IMR-90 (cell line): ENCODE measurements around the gene MRTFA. TPM values are rescaled to one million over a fixed set of nuclear protein-coding genes. Genes with fewer than 3 reads are reported as not detected.

Experiments used
- ATAC-seq: fragments of 200-7000 bp; cut with Tn5 transposase; 2 replicates; pipeline ENCODE4 v1.9.1; 2020; ENCODE audit warnings: low read depth, mild to moderate bottlenecking, moderate library complexity
- BruUV-seq: library from RNA; stranded (reverse); fragments of 400-500 nt; replicated peaks from 2 replicates; lab custom pipeline; 2021; lab: Mats Ljungman, UMichigan
- CTCF ChIA-PET: fragments of 300-600 bp; formaldehyde crosslinking; extraction: SDS; loops from one replicate; lab custom pipeline; 2021; ENCODE audit warnings: antibody characterized with exemption; lab: Yijun Ruan, JAX
- POLR2A ChIA-PET: fragments of 300-600 bp; sonication (Branson Sonifier 250); formaldehyde crosslinking; loops from one replicate; lab custom pipeline; 2022; ENCODE audit warnings: antibody characterized with exemption; ENCODE audit not compliant: unreplicated experiment; lab: Charles Lee
- DNase-seq: peaks from one replicate; pipeline ENCODE4 v3.0.0; 2013
- H2AFZ ChIP-seq: replicated peaks from 2 replicates; pipeline ENCODE3; 2013; ENCODE audit warnings: low read length, mild to moderate bottlenecking; ENCODE audit not compliant: poor library complexity
- H2AK5ac ChIP-seq: 2 replicates; pipeline ENCODE4 v1.6.1; 2013; ENCODE audit warnings: low read depth, low read length, inconsistent platforms
- H2AK9ac ChIP-seq: replicated peaks from 2 replicates; pipeline ENCODE3; 2013; ENCODE audit warnings: mild to moderate bottlenecking, low read depth, low read length, moderate library complexity; ENCODE audit not compliant: poor library complexity
- H2BK120ac ChIP-seq: 2 replicates; pipeline ENCODE4 v1.6.1; 2013; ENCODE audit warnings: low read depth, low read length, inconsistent platforms
- H2BK15ac ChIP-seq: 3 replicates; pipeline ENCODE4 v1.6.1; 2013; ENCODE audit warnings: low read depth, low read length, inconsistent platforms
- H2BK20ac ChIP-seq: 2 replicates; pipeline ENCODE4 v1.6.1; 2013; ENCODE audit warnings: low read depth, mild to moderate bottlenecking, inconsistent platforms, low read length, moderate library complexity
- H2BK5ac ChIP-seq: 2 replicates; pipeline ENCODE4 v1.6.1; 2013; ENCODE audit warnings: mild to moderate bottlenecking, low read depth, low read length, inconsistent platforms; ENCODE audit not compliant: poor library complexity, severe bottlenecking
- H3K14ac ChIP-seq: replicated peaks from 2 replicates; pipeline ENCODE4 v1.6.1; 2013; ENCODE audit warnings: low read depth, low read length, inconsistent platforms
- H3K18ac ChIP-seq: 2 replicates; pipeline ENCODE4 v1.6.1; 2013; ENCODE audit warnings: low read depth, low read length, control low read depth
- H3K23ac ChIP-seq: 2 replicates; pipeline ENCODE4 v1.6.1; 2013; ENCODE audit warnings: low read depth, low read length, inconsistent platforms
- H3K27ac ChIP-seq: 2 replicates; pipeline ENCODE4 v1.5.1; 2013; ENCODE audit warnings: mild to moderate bottlenecking, control low read depth, low read length; ENCODE audit not compliant: insufficient read depth
- H3K27me3 ChIP-seq: 2 replicates; pipeline ENCODE4 v1.6.1; 2013; ENCODE audit warnings: low read length; ENCODE audit not compliant: control insufficient read depth, insufficient read depth
- H3K36me3 ChIP-seq: 2 replicates; pipeline ENCODE4 v1.6.1; 2013; ENCODE audit warnings: low read length, mixed read lengths; ENCODE audit not compliant: control insufficient read depth, insufficient read depth
- H3K4ac ChIP-seq: 2 replicates; pipeline ENCODE4 v1.6.1; 2013; ENCODE audit warnings: low read depth, low read length, inconsistent platforms
- H3K4me1 ChIP-seq: 2 replicates; pipeline ENCODE4 v1.6.1; 2013; ENCODE audit warnings: low read length, mixed read lengths; ENCODE audit not compliant: control insufficient read depth, insufficient read depth
- H3K4me2 ChIP-seq: 2 replicates; pipeline ENCODE4 v1.6.1; 2013; ENCODE audit warnings: low read depth, mild to moderate bottlenecking, control low read depth, low read length, moderate library complexity
- H3K4me3 ChIP-seq: 2 replicates; pipeline ENCODE4 v1.5.1; 2013; ENCODE audit warnings: low read depth, mild to moderate bottlenecking, control low read depth, low read length, moderate library complexity; ENCODE audit not compliant: insufficient read depth
- H3K56ac ChIP-seq: 2 replicates; pipeline ENCODE4 v1.6.1; 2013; ENCODE audit warnings: low read length, inconsistent platforms; ENCODE audit not compliant: insufficient read depth; ENCODE audit errors: extremely low read depth
- H3K79me1 ChIP-seq, 2 experiments: 2 replicates each; pipeline ENCODE4 v1.6.1; 2013; ENCODE audit warnings: low read length in 2 of 2, inconsistent platforms in 1 of 2, low read depth in 1 of 2
- H3K9ac ChIP-seq: 2 replicates; pipeline ENCODE4 v1.6.1; 2013; ENCODE audit warnings: low read depth, low read length, control low read depth
- H3K9me1 ChIP-seq: 2 replicates; pipeline ENCODE4 v1.6.1; 2013; ENCODE audit warnings: low read length, inconsistent platforms; ENCODE audit not compliant: insufficient read depth
- H3K9me3 ChIP-seq: 2 replicates; pipeline ENCODE4 v1.6.1; 2013; ENCODE audit warnings: low read length; ENCODE audit not compliant: control insufficient read depth, insufficient read depth
- H4K20me1 ChIP-seq: 2 replicates; pipeline ENCODE4 v1.6.1; 2013; ENCODE audit warnings: low read length, inconsistent platforms; ENCODE audit not compliant: insufficient read depth
- H4K5ac ChIP-seq: 2 replicates; pipeline ENCODE4 v1.6.1; 2013; ENCODE audit warnings: mild to moderate bottlenecking, low read depth, low read length, control low read depth
- H4K8ac ChIP-seq, 2 experiments: 2 replicates each; pipeline ENCODE4 v1.6.1; 2013; ENCODE audit warnings: low read depth in 2 of 2, low read length in 2 of 2, control low read depth in 1 of 2, inconsistent platforms in 1 of 2
- H4K91ac ChIP-seq: 2 replicates; pipeline ENCODE4 v1.6.1; 2013; ENCODE audit warnings: low read depth, low read length, inconsistent platforms; ENCODE audit not compliant: insufficient read depth
- CEBPB ChIP-seq: IDR thresholded peaks from 2 replicates; pipeline ENCODE4 v1.6.1; 2012; ENCODE audit warnings: low read depth, low read length, improper control_type of control experiment
- CHD1 ChIP-seq: IDR thresholded peaks from 2 replicates; pipeline ENCODE4 v1.6.1; 2012; ENCODE audit warnings: low read depth, low read length, improper control_type of control experiment
- CTCF ChIP-seq: conservative IDR thresholded peaks from 2 replicates; pipeline ENCODE4 v1.5.1; 2012; ENCODE audit warnings: mild to moderate bottlenecking, low read depth, low read length, improper control_type of control experiment
- FOS ChIP-seq: fragments of 150-350 bp; IDR thresholded peaks from 2 replicates; pipeline ENCODE4 v1.6.1; 2016; ENCODE audit warnings: low read depth, low read length
- MAZ ChIP-seq: IDR thresholded peaks from 2 replicates; pipeline ENCODE4 v1.6.1; 2012; ENCODE audit warnings: low read depth, mild to moderate bottlenecking, low read length, improper control_type of control experiment, moderate library complexity, borderline replicate concordance
- POLR2A ChIP-seq: IDR thresholded peaks from 2 replicates; pipeline ENCODE4 v1.6.1; 2012; ENCODE audit warnings: mild to moderate bottlenecking, low read depth, low read length
- USF2 ChIP-seq: fragments of 150-350 bp; IDR thresholded peaks from 2 replicates; pipeline ENCODE4 v1.6.1; 2017; ENCODE audit warnings: mild to moderate bottlenecking, antibody characterized with exemption, low read length, low read depth
- WGBS, 2 experiments: methylation state at CpG; one replicate each; pipeline versions ENCODE4 v1.1.5 to v1.1.7; 2013; ENCODE audit warnings: missing lambda C conversion rate in 2 of 2; ENCODE audit not compliant: insufficient read length in 1 of 2; ENCODE audit errors: extremely low coverage in 2 of 2; 5-methylcytosine and 5-hydroxymethylcytosine counted together
- dilution Hi-C: fragments of 300-500 bp; cut with HindIII; formaldehyde crosslinking; loops from one replicate; pipeline ENCODE4 v1.14.3; 2018; ENCODE audit warnings: low sequenced_read_pairs; ENCODE audit not compliant: unreplicated experiment
- in situ Hi-C: fragments of 300-500 bp; cut with MboI; formaldehyde crosslinking; loops from 3 replicates; pipeline ENCODE4 v1.14.3; 2019; ENCODE audit warnings: low sequenced_read_pairs, inconsistent platforms, mixed read lengths
- intact Hi-C: fragments of 100-400 bp; cut with micrococcal nuclease; formaldehyde crosslinking; loops from 2 replicates; pipeline ENCODE4 v1.10.0; 2022
- polyA plus RNA-seq, 3 experiments: library from polyadenylated mRNA; depleted of rRNA; stranded (reverse); fragments of >200 nt; gene quantifications; 2 replicates each; pipeline ENCODE4 v1.2.3, GENCODE V29; 2012; ENCODE audit warnings: low replicate concordance in 1 of 3
- total RNA-seq: library from RNA; depleted of rRNA; stranded (reverse); fragments of >200 nt; gene quantifications from 2 replicates; pipeline ENCODE4 v1.2.3, GENCODE V29; 2012

MRTFA gene
- total and polyA plus RNA-seq, 2 of the 4 experiments (the other 2 are of a cell fraction): 12.5 to 17.2 TPM

GRCh38 chr22:40391417-40391816, 245.1 kb downstream of the MRTFA start:
- H3K27me3 ChIP-seq: no peaks in the 10 kb centered on the region

More at GRCh38 chr22:40391417-40391816, 245.1 kb downstream of the MRTFA start:
- no peak overlapping the region for H3K18ac ChIP-seq
- BruUV-seq: no TSS peak
- H3K9me3 ChIP-seq: no peaks in the 10 kb centered on the region
- no peak overlapping the region for H3K27ac ChIP-seq
- TF ChIP-seq CTCF (no peak), MAZ (no peak), POLR2A (no peak), CHD1 (no peak), USF2 (no peak), FOS (no peak), CEBPB (no peak)
- no peak overlapping the region for H4K8ac ChIP-seq
- no peak overlapping the region for H3K4me3 ChIP-seq
- WGBS, 2 experiments: no CpG with 5 or more reads among the region's 2 CpGs
- H4K91ac ChIP-seq: no peak overlapping the region
- H3K14ac ChIP-seq: no peak overlapping the region
- no peak overlapping the region for H2BK5ac ChIP-seq
- H3K9ac ChIP-seq: no peak overlapping the region
- H3K4ac ChIP-seq: no peak overlapping the region
- dilution Hi-C loops (no loop called here), in situ Hi-C loops (no loop called here), intact Hi-C loops (no loop called here)
- H2BK20ac ChIP-seq: no peak overlapping the region
- POLR2A ChIA-PET: interaction anchor here (0.5 kb wide), 1 partner anchor 248 kb away, joined by 9 read pairs; no protein-coding TSS in a partner anchor
- DNase-seq (peak; percentile 18), ATAC-seq (peak; percentile 68; the same call in 1 of the 2 replicates)
- no peak overlapping the region for H2AK9ac ChIP-seq
- peaks cover 19% of the 10 kb centered on the region; the same call in 1 of the 2 replicates for H4K20me1 ChIP-seq
- H3K36me3 ChIP-seq: peaks cover 1% of the 10 kb centered on the region; the same call in 1 of the 2 replicates
- H2BK15ac ChIP-seq: no peak overlapping the region
- CTCF ChIA-PET: no interaction called here
- no peak overlapping the region for H3K56ac ChIP-seq
- no peak overlapping the region for H3K4me2 ChIP-seq
- peaks cover 16% of the 10 kb centered on the region for H3K9me1 ChIP-seq
- no peak overlapping the region for H2AK5ac ChIP-seq
- peaks cover 4% of the 10 kb centered on the region for H3K4me1 ChIP-seq
- no peak overlapping the region for H4K5ac ChIP-seq
- no peak overlapping the region for H2BK120ac ChIP-seq
- peaks cover 45 to 70% of the 10 kb centered on the region in 2 experiments for H3K79me1 ChIP-seq
- no peak overlapping the region for H2AFZ ChIP-seq
- no peak overlapping the region for H3K23ac ChIP-seq
